IMR-90 (cell line): ENCODE measurements around the gene UBE2QL1. TPM values are rescaled to one million over a fixed set of nuclear protein-coding genes. Genes with fewer than 3 reads are reported as not detected.

Experiments used
- ATAC-seq: fragments of 200-7000 bp; cut with Tn5 transposase; 2 replicates; pipeline ENCODE4 v1.9.1; 2020; ENCODE audit warnings: low read depth, mild to moderate bottlenecking, moderate library complexity
- BruUV-seq: library from RNA; stranded (reverse); fragments of 400-500 nt; replicated peaks from 2 replicates; lab custom pipeline; 2021; lab: Mats Ljungman, UMichigan
- CTCF ChIA-PET: fragments of 300-600 bp; formaldehyde crosslinking; extraction: SDS; loops from one replicate; lab custom pipeline; 2021; ENCODE audit warnings: antibody characterized with exemption; lab: Yijun Ruan, JAX
- POLR2A ChIA-PET: fragments of 300-600 bp; sonication (Branson Sonifier 250); formaldehyde crosslinking; loops from one replicate; lab custom pipeline; 2022; ENCODE audit warnings: antibody characterized with exemption; ENCODE audit not compliant: unreplicated experiment; lab: Charles Lee
- DNase-seq: peaks from one replicate; pipeline ENCODE4 v3.0.0; 2013
- H2AFZ ChIP-seq: replicated peaks from 2 replicates; pipeline ENCODE3; 2013; ENCODE audit warnings: low read length, mild to moderate bottlenecking; ENCODE audit not compliant: poor library complexity
- H2AK5ac ChIP-seq: 2 replicates; pipeline ENCODE4 v1.6.1; 2013; ENCODE audit warnings: low read depth, low read length, inconsistent platforms
- H2AK9ac ChIP-seq: replicated peaks from 2 replicates; pipeline ENCODE3; 2013; ENCODE audit warnings: mild to moderate bottlenecking, low read depth, low read length, moderate library complexity; ENCODE audit not compliant: poor library complexity
- H2BK120ac ChIP-seq: 2 replicates; pipeline ENCODE4 v1.6.1; 2013; ENCODE audit warnings: low read depth, low read length, inconsistent platforms
- H2BK15ac ChIP-seq: 3 replicates; pipeline ENCODE4 v1.6.1; 2013; ENCODE audit warnings: low read depth, low read length, inconsistent platforms
- H2BK20ac ChIP-seq: 2 replicates; pipeline ENCODE4 v1.6.1; 2013; ENCODE audit warnings: low read depth, mild to moderate bottlenecking, inconsistent platforms, low read length, moderate library complexity
- H2BK5ac ChIP-seq: 2 replicates; pipeline ENCODE4 v1.6.1; 2013; ENCODE audit warnings: mild to moderate bottlenecking, low read depth, low read length, inconsistent platforms; ENCODE audit not compliant: poor library complexity, severe bottlenecking
- H3K14ac ChIP-seq: replicated peaks from 2 replicates; pipeline ENCODE4 v1.6.1; 2013; ENCODE audit warnings: low read depth, low read length, inconsistent platforms
- H3K18ac ChIP-seq: 2 replicates; pipeline ENCODE4 v1.6.1; 2013; ENCODE audit warnings: low read depth, low read length, control low read depth
- H3K23ac ChIP-seq: 2 replicates; pipeline ENCODE4 v1.6.1; 2013; ENCODE audit warnings: low read depth, low read length, inconsistent platforms
- H3K27ac ChIP-seq: 2 replicates; pipeline ENCODE4 v1.5.1; 2013; ENCODE audit warnings: mild to moderate bottlenecking, control low read depth, low read length; ENCODE audit not compliant: insufficient read depth
- H3K27me3 ChIP-seq: 2 replicates; pipeline ENCODE4 v1.6.1; 2013; ENCODE audit warnings: low read length; ENCODE audit not compliant: control insufficient read depth, insufficient read depth
- H3K36me3 ChIP-seq: 2 replicates; pipeline ENCODE4 v1.6.1; 2013; ENCODE audit warnings: low read length, mixed read lengths; ENCODE audit not compliant: control insufficient read depth, insufficient read depth
- H3K4ac ChIP-seq: 2 replicates; pipeline ENCODE4 v1.6.1; 2013; ENCODE audit warnings: low read depth, low read length, inconsistent platforms
- H3K4me1 ChIP-seq: 2 replicates; pipeline ENCODE4 v1.6.1; 2013; ENCODE audit warnings: low read length, mixed read lengths; ENCODE audit not compliant: control insufficient read depth, insufficient read depth
- H3K4me2 ChIP-seq: 2 replicates; pipeline ENCODE4 v1.6.1; 2013; ENCODE audit warnings: low read depth, mild to moderate bottlenecking, control low read depth, low read length, moderate library complexity
- H3K4me3 ChIP-seq: 2 replicates; pipeline ENCODE4 v1.5.1; 2013; ENCODE audit warnings: low read depth, mild to moderate bottlenecking, control low read depth, low read length, moderate library complexity; ENCODE audit not compliant: insufficient read depth
- H3K56ac ChIP-seq: 2 replicates; pipeline ENCODE4 v1.6.1; 2013; ENCODE audit warnings: low read length, inconsistent platforms; ENCODE audit not compliant: insufficient read depth; ENCODE audit errors: extremely low read depth
- H3K79me1 ChIP-seq, 2 experiments: 2 replicates each; pipeline ENCODE4 v1.6.1; 2013; ENCODE audit warnings: low read length in 2 of 2, inconsistent platforms in 1 of 2, low read depth in 1 of 2
- H3K9ac ChIP-seq: 2 replicates; pipeline ENCODE4 v1.6.1; 2013; ENCODE audit warnings: low read depth, low read length, control low read depth
- H3K9me1 ChIP-seq: 2 replicates; pipeline ENCODE4 v1.6.1; 2013; ENCODE audit warnings: low read length, inconsistent platforms; ENCODE audit not compliant: insufficient read depth
- H3K9me3 ChIP-seq: 2 replicates; pipeline ENCODE4 v1.6.1; 2013; ENCODE audit warnings: low read length; ENCODE audit not compliant: control insufficient read depth, insufficient read depth
- H4K20me1 ChIP-seq: 2 replicates; pipeline ENCODE4 v1.6.1; 2013; ENCODE audit warnings: low read length, inconsistent platforms; ENCODE audit not compliant: insufficient read depth
- H4K5ac ChIP-seq: 2 replicates; pipeline ENCODE4 v1.6.1; 2013; ENCODE audit warnings: mild to moderate bottlenecking, low read depth, low read length, control low read depth
- H4K8ac ChIP-seq, 2 experiments: 2 replicates each; pipeline ENCODE4 v1.6.1; 2013; ENCODE audit warnings: low read depth in 2 of 2, low read length in 2 of 2, control low read depth in 1 of 2, inconsistent platforms in 1 of 2
- H4K91ac ChIP-seq: 2 replicates; pipeline ENCODE4 v1.6.1; 2013; ENCODE audit warnings: low read depth, low read length, inconsistent platforms; ENCODE audit not compliant: insufficient read depth
- BHLHE40 ChIP-seq: fragments of 150-350 bp; IDR thresholded peaks from 2 replicates; pipeline ENCODE4 v1.6.1; 2016; ENCODE audit warnings: mild to moderate bottlenecking, low read depth, low read length
- CEBPB ChIP-seq: IDR thresholded peaks from 2 replicates; pipeline ENCODE4 v1.6.1; 2012; ENCODE audit warnings: low read depth, low read length, improper control_type of control experiment
- CHD1 ChIP-seq: IDR thresholded peaks from 2 replicates; pipeline ENCODE4 v1.6.1; 2012; ENCODE audit warnings: low read depth, low read length, improper control_type of control experiment
- CTCF ChIP-seq: conservative IDR thresholded peaks from 2 replicates; pipeline ENCODE4 v1.5.1; 2012; ENCODE audit warnings: mild to moderate bottlenecking, low read depth, low read length, improper control_type of control experiment
- ELK1 ChIP-seq: fragments of 150-350 bp; IDR thresholded peaks from 2 replicates; pipeline ENCODE4 v1.6.1; 2016; ENCODE audit warnings: low read depth, mild to moderate bottlenecking, low read length, moderate library complexity, borderline replicate concordance
- FOS ChIP-seq: fragments of 150-350 bp; IDR thresholded peaks from 2 replicates; pipeline ENCODE4 v1.6.1; 2016; ENCODE audit warnings: low read depth, low read length
- MAFK ChIP-seq: IDR thresholded peaks from 2 replicates; pipeline ENCODE4 v1.6.1; 2012; ENCODE audit warnings: low read depth, low read length, improper control_type of control experiment
- MAZ ChIP-seq: IDR thresholded peaks from 2 replicates; pipeline ENCODE4 v1.6.1; 2012; ENCODE audit warnings: low read depth, mild to moderate bottlenecking, low read length, improper control_type of control experiment, moderate library complexity, borderline replicate concordance
- MXI1 ChIP-seq: IDR thresholded peaks from 2 replicates; pipeline ENCODE4 v1.6.1; 2012; ENCODE audit warnings: low read depth, mild to moderate bottlenecking, low read length, moderate library complexity, borderline replicate concordance
- NFE2L2 ChIP-seq: fragments of 150-350 bp; IDR thresholded peaks from 2 replicates; pipeline ENCODE4 v1.6.1; 2016; ENCODE audit warnings: low read depth, mild to moderate bottlenecking, low read length
- POLR2A ChIP-seq: IDR thresholded peaks from 2 replicates; pipeline ENCODE4 v1.6.1; 2012; ENCODE audit warnings: mild to moderate bottlenecking, low read depth, low read length
- RAD21 ChIP-seq: IDR thresholded peaks from 2 replicates; pipeline ENCODE4 v1.6.1; 2012; ENCODE audit warnings: low read length, improper control_type of control experiment
- RCOR1 ChIP-seq: IDR thresholded peaks from 2 replicates; pipeline ENCODE4 v1.6.1; 2012; ENCODE audit warnings: mild to moderate bottlenecking, low read length, improper control_type of control experiment; ENCODE audit not compliant: insufficient replicate concordance
- RFX5 ChIP-seq: IDR thresholded peaks from 2 replicates; pipeline ENCODE4 v1.8.0; 2012; ENCODE audit warnings: low read depth, mild to moderate bottlenecking, low read length, moderate library complexity
- SMC3 ChIP-seq: fragments of 150-350 bp; IDR thresholded peaks from 2 replicates; pipeline ENCODE4 v1.6.1; 2016; ENCODE audit warnings: low read depth, mild to moderate bottlenecking, antibody characterized with exemption, low read length, moderate library complexity
- USF2 ChIP-seq: fragments of 150-350 bp; IDR thresholded peaks from 2 replicates; pipeline ENCODE4 v1.6.1; 2017; ENCODE audit warnings: mild to moderate bottlenecking, antibody characterized with exemption, low read length, low read depth
- WGBS, 2 experiments: methylation state at CpG; one replicate each; pipeline versions ENCODE4 v1.1.5 to v1.1.7; 2013; ENCODE audit warnings: missing lambda C conversion rate in 2 of 2; ENCODE audit not compliant: insufficient read length in 1 of 2; ENCODE audit errors: extremely low coverage in 2 of 2; 5-methylcytosine and 5-hydroxymethylcytosine counted together
- dilution Hi-C: fragments of 300-500 bp; cut with HindIII; formaldehyde crosslinking; loops from one replicate; pipeline ENCODE4 v1.14.3; 2018; ENCODE audit warnings: low sequenced_read_pairs; ENCODE audit not compliant: unreplicated experiment
- in situ Hi-C: fragments of 300-500 bp; cut with MboI; formaldehyde crosslinking; loops from 3 replicates; pipeline ENCODE4 v1.14.3; 2019; ENCODE audit warnings: low sequenced_read_pairs, inconsistent platforms, mixed read lengths
- intact Hi-C: fragments of 100-400 bp; cut with micrococcal nuclease; formaldehyde crosslinking; loops from 2 replicates; pipeline ENCODE4 v1.10.0; 2022
- polyA plus RNA-seq, 3 experiments: library from polyadenylated mRNA; depleted of rRNA; stranded (reverse); fragments of >200 nt; gene quantifications; 2 replicates each; pipeline ENCODE4 v1.2.3, GENCODE V29; 2012; ENCODE audit warnings: low replicate concordance in 1 of 3
- total RNA-seq: library from RNA; depleted of rRNA; stranded (reverse); fragments of >200 nt; gene quantifications from 2 replicates; pipeline ENCODE4 v1.2.3, GENCODE V29; 2012

UBE2QL1 gene
- total and polyA plus RNA-seq, 2 of the 4 experiments (the other 2 are of a cell fraction), result not detected

- no peak overlapping the region for H2BK20ac ChIP-seq
- no peak overlapping the region for H2BK120ac ChIP-seq
- H2AK9ac ChIP-seq, result no peak overlapping the region
- no peak overlapping the region for H3K14ac ChIP-seq
- H2AK5ac ChIP-seq, result no peak overlapping the region
- H3K18ac ChIP-seq, result no peak overlapping the region
- dilution Hi-C loops, result no loop called here
- no peak overlapping the region for H2BK5ac ChIP-seq
- H4K20me1 ChIP-seq, result no peaks in the 10 kb centered on the region
- H4K91ac ChIP-seq, result no peak overlapping the region
- no peaks in the 10 kb centered on the region for H3K9me3 ChIP-seq
- H3K4me1 ChIP-seq, result no peaks in the 10 kb centered on the region
- H3K79me1 ChIP-seq, result no peaks in the 10 kb centered on the region
- no peak overlapping the region for H3K27ac ChIP-seq
- POLR2A ChIA-PET, result no interaction called here
- H3K36me3 ChIP-seq, result no peaks in the 10 kb centered on the region
- peaks cover 3% of the 10 kb centered on the region; the same call in 1 of the 2 replicates for H3K27me3 ChIP-seq
- no peak overlapping the region for H2BK15ac ChIP-seq
- no peak overlapping the region for H3K9ac ChIP-seq
- DNase-seq, result no peak
- 40% methylated on average over 3 of the region's 4 CpGs; no CpG with 5 or more reads in 1 of the 2 experiments for WGBS, 2 experiments
- in situ Hi-C loops, result no loop called here
- no peak overlapping the region for H3K4me3 ChIP-seq
- CTCF ChIA-PET, result no interaction called here
- H4K5ac ChIP-seq, result no peak overlapping the region
- ATAC-seq, result no peak
- no peak overlapping the region for H3K4ac ChIP-seq
- H3K56ac ChIP-seq, result no peak overlapping the region
- intact Hi-C loops, result no loop called here
- H3K23ac ChIP-seq, result no peak overlapping the region
- no TSS peak for BruUV-seq
- H4K8ac ChIP-seq, result no peak overlapping the region
- H3K4me2 ChIP-seq, result no peak overlapping the region
- TF ChIP-seq CHD1 (no peak), USF2 (no peak), RFX5 (no peak), ELK1 (no peak), RAD21 (no peak), MXI1 (no peak), SMC3 (no peak), POLR2A (no peak), CTCF (no peak), RCOR1 (no peak), BHLHE40 (no peak), NFE2L2 (no peak), MAZ (no peak), CEBPB (no peak), FOS (no peak), MAFK (no peak)
- no peak overlapping the region for H2AFZ ChIP-seq
- no peaks in the 10 kb centered on the region for H3K9me1 ChIP-seq
These were observed 76.8 kb downstream of the UBE2QL1 start for GRCh38 chr5:6525422-6525821.
